Gastroesophageal sphincter (tissue), 3 donors: ENCODE results near the gene WDR47.

ENCODE experiments used
- POLR2A ChIP-seq, 2 donors: fragments of 450-650 bp; IDR thresholded peaks; one replicate each; pipeline ENCODE4 v1.6.1; 2017; ENCODE audit warnings: antibody characterized with exemption in 2 of 2, mild to moderate bottlenecking in 2 of 2, moderate library complexity in 1 of 2
- POLR2AphosphoS5 ChIP-seq: sonication (generic); formaldehyde crosslinking; IDR thresholded peaks from one replicate; pipeline ENCODE4 v1.6.1; 2017; ENCODE audit warnings: antibody characterized with exemption
- TF ChIP-seq, protein P1 (sequence below), 4 experiments: fragments of 200-600 bp in 2 of 4; fragments of 450-650 bp in 2 of 4; sonication (generic) in 1 of 4; IDR thresholded peaks; one replicate each; pipeline ENCODE4 v1.5.1; 2017 to 2019; ENCODE audit warnings: antibody characterized with exemption in 4 of 4, mild to moderate bottlenecking in 2 of 4, moderate library complexity in 2 of 4

DNA sequence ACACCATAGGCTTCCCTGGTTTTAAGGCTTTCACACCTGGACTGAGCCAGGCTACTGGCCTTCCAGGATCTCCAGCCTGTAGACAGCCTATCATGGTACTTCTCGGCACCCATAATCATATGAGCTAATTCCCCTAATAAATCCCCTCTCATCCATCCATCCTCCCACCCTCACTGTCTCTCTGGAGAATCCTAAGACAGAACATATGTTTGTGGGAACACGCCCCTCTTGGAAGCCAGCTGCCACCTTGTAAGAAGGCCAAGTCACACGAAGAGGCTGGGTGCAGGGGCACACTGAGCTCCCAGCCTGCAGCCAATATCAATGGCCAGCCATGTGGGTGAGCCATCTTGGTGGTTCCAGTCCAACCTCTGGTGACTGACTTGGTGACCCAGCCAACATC lies 86.0 kb downstream of the WDR47 start:
- TF ChIP-seq, protein P1, sequence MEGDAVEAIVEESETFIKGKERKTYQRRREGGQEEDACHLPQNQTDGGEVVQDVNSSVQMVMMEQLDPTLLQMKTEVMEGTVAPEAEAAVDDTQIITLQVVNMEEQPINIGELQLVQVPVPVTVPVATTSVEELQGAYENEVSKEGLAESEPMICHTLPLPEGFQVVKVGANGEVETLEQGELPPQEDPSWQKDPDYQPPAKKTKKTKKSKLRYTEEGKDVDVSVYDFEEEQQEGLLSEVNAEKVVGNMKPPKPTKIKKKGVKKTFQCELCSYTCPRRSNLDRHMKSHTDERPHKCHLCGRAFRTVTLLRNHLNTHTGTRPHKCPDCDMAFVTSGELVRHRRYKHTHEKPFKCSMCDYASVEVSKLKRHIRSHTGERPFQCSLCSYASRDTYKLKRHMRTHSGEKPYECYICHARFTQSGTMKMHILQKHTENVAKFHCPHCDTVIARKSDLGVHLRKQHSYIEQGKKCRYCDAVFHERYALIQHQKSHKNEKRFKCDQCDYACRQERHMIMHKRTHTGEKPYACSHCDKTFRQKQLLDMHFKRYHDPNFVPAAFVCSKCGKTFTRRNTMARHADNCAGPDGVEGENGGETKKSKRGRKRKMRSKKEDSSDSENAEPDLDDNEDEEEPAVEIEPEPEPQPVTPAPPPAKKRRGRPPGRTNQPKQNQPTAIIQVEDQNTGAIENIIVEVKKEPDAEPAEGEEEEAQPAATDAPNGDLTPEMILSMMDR (IDR thresholded peaks at IDR 0.05), result no peak
- no peak for TF ChIP-seq POLR2AphosphoS5
- TF ChIP-seq POLR2A (IDR thresholded peaks at IDR 0.05), result no peak
